CD4-positive, alpha-beta T cell (primary cell): ENCODE results near the gene ABCB9. TPM values are rescaled to one million over a fixed set of nuclear protein-coding genes. Genes with fewer than 3 reads are reported as not detected.
A peak's percentile ranks its signal among the peaks of the same experiment; 100 is the strongest.
"Not testable (repeated sequence)": the region's sequence is repeated elsewhere in the genome, so short reads cannot be mapped to it uniquely, and the experiment has no call there.

Experiments used
- ATAC-seq: fragments of 200-7000 bp; cut with Tn5 transposase; one replicate; pipeline ENCODE4 v1.10.0; 2022; ENCODE audit warnings: mild to moderate bottlenecking; ENCODE audit not compliant: poor library complexity
- CTCF ChIA-PET: fragments of 350-600 bp; sonication (Branson Sonifier 250); formaldehyde crosslinking; loops from one replicate; lab custom pipeline; 2021; ENCODE audit warnings: antibody characterized with exemption, inconsistent platforms; lab: Charles Lee
- POLR2A ChIA-PET: fragments of 350-600 bp; sonication (Branson Sonifier 250); formaldehyde crosslinking; loops from one replicate; lab custom pipeline; 2021; ENCODE audit warnings: antibody characterized with exemption, inconsistent platforms; lab: Charles Lee
- DNase-seq, 14 experiments: peaks; one replicate each; pipeline ENCODE4 v3.0.0-alpha.2; 2013 to 2020; ENCODE audit warnings: mixed read lengths in 2 of 14
- H3K27ac ChIP-seq, 2 donors: one replicate each; pipeline versions ENCODE4 v1.5.1 to v1.7.0; 2013; ENCODE audit warnings: low read length in 2 of 2, low read depth in 1 of 2, mild to moderate bottlenecking in 1 of 2
- H3K27me3 ChIP-seq, 2 experiments: 1 replicate in 1 of 2; 2 replicates in 1 of 2; pipeline versions ENCODE4 v1.6.1 to v1.7.0; 2013; ENCODE audit warnings: low read length in 2 of 2, control low read depth in 1 of 2, mild to moderate bottlenecking in 1 of 2, moderate library complexity in 1 of 2; ENCODE audit not compliant: insufficient read depth in 2 of 2, control insufficient read depth in 1 of 2
- H3K36me3 ChIP-seq: one replicate; pipeline ENCODE4 v1.6.1; 2013; ENCODE audit warnings: low read length, control low read depth; ENCODE audit not compliant: insufficient read depth
- H3K4me1 ChIP-seq: one replicate; pipeline ENCODE4 v1.6.1; 2013; ENCODE audit warnings: low read length, control low read depth; ENCODE audit not compliant: insufficient read depth
- H3K4me3 ChIP-seq: one replicate; pipeline ENCODE4 v1.5.1; 2013; ENCODE audit warnings: mild to moderate bottlenecking, low read length, moderate library complexity
- H3K9me3 ChIP-seq, 2 experiments: 1 replicate in 1 of 2; 2 replicates in 1 of 2; pipeline versions ENCODE4 v1.6.1 to v1.7.0; 2013; ENCODE audit warnings: low read length in 2 of 2, mild to moderate bottlenecking in 2 of 2, control low read depth in 1 of 2, moderate library complexity in 1 of 2; ENCODE audit not compliant: control insufficient read depth in 1 of 2, insufficient read depth in 1 of 2
- H3K27ac Mint-ChIP-seq: one replicate; pipeline ENCODE4 v1.8.0; 2020; ENCODE audit warnings: mixed read lengths
- H3K27me3 Mint-ChIP-seq: one replicate; pipeline ENCODE4 v1.8.0; 2021; ENCODE audit warnings: mixed read lengths
- H3K36me3 Mint-ChIP-seq: one replicate; pipeline ENCODE4 v1.8.0; 2021; ENCODE audit warnings: low read depth, mixed read lengths
- H3K4me1 Mint-ChIP-seq: one replicate; pipeline ENCODE4 v1.8.0; 2021; ENCODE audit warnings: low read depth, mixed read lengths
- H3K4me3 Mint-ChIP-seq: one replicate; pipeline ENCODE4 v1.8.0; 2020; ENCODE audit warnings: mild to moderate bottlenecking, mixed read lengths
- H3K9me3 Mint-ChIP-seq: one replicate; pipeline ENCODE4 v1.8.0; 2020; ENCODE audit warnings: mixed read lengths
- intact Hi-C, 2 experiments: fragments of 100-400 bp; cut with DNase I in 1 of 2; cut with micrococcal nuclease in 1 of 2; formaldehyde crosslinking; loops; one replicate each; pipeline versions ENCODE4 v1.15.1 to v1.9.0; 2023 to 2025; cut with DNase I, micrococcal nuclease
- total RNA-seq, 174 experiments: library from RNA in 2 of 174; stranded (reverse) in 2 of 174; gene quantifications; one replicate each; pipeline ENCODE4 v1.2.3 and lab custom pipeline; 2021 to 2026
- TF ChIP-seq, protein P1 (sequence below): fragments of 200-600 bp; IDR thresholded peaks from one replicate; pipeline ENCODE4 v1.8.0; 2022; ENCODE audit warnings: antibody characterized with exemption, mild to moderate bottlenecking

The ABCB9 gene
- total RNA-seq, 2 experiments from 2014 or later, result 5.4 to 6.2 TPM

DNA sequence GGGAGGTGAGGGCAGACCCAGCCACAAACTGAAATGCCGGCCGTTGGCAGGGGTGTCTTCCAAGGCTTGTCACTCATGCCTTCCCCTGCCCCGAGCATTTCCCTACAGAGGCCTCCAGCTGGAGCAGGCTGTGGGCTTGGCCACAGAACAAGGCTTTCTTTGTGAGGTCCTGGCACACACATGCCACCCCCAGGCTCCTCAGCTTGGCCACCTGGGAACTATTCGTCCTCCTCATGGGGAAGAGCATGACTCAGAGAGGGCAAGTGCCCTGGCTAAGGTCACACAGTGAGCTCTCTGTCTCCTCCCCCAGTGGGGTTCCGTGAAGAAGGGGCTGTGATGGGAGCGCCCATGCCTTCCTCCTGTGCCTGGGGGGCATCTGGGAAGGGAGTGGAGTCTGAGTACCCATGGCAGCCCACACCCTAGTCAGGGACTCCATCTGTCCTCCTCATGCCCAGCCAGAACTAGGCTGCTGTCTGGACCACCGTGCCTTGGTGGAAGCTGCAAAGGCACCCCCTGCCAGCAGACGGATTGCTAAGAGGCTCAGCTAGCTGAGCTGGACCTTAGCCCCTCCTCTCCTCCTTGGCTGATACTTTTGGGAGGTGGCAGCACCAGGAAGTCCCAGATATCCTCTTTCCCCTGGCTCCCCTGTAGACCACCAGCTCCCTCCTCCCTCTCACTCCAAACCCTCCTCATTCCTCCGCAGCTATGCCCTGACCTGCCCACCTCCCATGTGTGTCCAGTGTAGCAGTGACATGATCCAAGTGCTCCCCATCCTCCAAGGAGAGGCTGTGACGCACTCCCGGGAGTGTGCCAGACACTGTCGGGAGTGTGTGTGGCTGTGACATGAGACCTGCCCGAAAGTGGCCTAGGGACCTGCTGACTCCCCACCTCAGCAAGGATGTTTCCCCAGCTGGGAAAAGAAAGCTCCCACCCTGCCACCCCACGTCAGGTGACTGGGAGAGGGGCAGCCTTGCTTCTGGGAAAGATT is 21.4 kb downstream of the ABCB9 start:
- Mint-ChIP-seq H3K4me3 (no peak overlapping the region), H3K27me3 (no peaks in the 10 kb centered on the region), H3K4me1 (no peaks in the 10 kb centered on the region), H3K36me3 (peaks cover 9% of the 10 kb centered on the region), H3K27ac (no peak overlapping the region), H3K9me3 (no peaks in the 10 kb centered on the region)
- POLR2A ChIA-PET, result interaction anchor here (0.6 to 1.3 kb wide), 4 partner anchors 44 to 63 kb away, joined by 3 read pairs; no protein-coding TSS in a partner anchor
- DNase-seq (no peak), ATAC-seq (no peak)
- no peaks in the 10 kb centered on the region for H3K36me3 ChIP-seq
- H3K27me3 ChIP-seq, result no peaks in the 10 kb centered on the region
- intact Hi-C loops, result no loop called here
- H3K9me3 ChIP-seq, result no peaks in the 10 kb centered on the region
- TF ChIP-seq, protein P1, sequence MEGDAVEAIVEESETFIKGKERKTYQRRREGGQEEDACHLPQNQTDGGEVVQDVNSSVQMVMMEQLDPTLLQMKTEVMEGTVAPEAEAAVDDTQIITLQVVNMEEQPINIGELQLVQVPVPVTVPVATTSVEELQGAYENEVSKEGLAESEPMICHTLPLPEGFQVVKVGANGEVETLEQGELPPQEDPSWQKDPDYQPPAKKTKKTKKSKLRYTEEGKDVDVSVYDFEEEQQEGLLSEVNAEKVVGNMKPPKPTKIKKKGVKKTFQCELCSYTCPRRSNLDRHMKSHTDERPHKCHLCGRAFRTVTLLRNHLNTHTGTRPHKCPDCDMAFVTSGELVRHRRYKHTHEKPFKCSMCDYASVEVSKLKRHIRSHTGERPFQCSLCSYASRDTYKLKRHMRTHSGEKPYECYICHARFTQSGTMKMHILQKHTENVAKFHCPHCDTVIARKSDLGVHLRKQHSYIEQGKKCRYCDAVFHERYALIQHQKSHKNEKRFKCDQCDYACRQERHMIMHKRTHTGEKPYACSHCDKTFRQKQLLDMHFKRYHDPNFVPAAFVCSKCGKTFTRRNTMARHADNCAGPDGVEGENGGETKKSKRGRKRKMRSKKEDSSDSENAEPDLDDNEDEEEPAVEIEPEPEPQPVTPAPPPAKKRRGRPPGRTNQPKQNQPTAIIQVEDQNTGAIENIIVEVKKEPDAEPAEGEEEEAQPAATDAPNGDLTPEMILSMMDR, result no peak
- CTCF ChIA-PET, result interaction anchor here (1.5 kb wide), 1 partner anchor 9 kb away, joined by 3 read pairs; no protein-coding TSS in a partner anchor
- H3K4me3 ChIP-seq, result no peak overlapping the region
- no peak overlapping the region for H3K27ac ChIP-seq
- H3K4me1 ChIP-seq, result peaks cover 21% of the 10 kb centered on the region

DNA sequence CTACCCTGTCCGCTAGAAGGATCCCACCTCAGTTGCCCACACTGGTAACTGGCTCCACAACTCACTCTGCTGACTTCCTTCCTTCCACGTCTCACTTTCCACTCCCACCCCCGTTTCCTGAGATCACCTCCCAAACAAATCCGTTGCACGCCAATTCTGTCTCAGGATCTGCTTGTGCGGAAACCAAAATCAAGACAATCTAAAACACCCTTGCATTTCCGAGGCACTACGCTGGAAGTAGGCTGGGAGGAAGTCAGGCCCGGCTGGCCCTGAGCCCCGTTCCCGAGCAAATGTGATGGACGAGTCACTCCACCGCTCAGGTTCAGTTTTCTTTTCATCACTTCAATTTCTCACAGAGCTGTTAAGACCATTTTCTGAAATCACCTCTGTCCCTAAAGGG is 23.1 kb downstream of the ABCB9 start:
- no peaks in the 10 kb centered on the region for H3K4me1 Mint-ChIP-seq
- H3K4me3 ChIP-seq, result no peak overlapping the region
- ATAC-seq, result no peak
- H3K27me3 ChIP-seq, result no peaks in the 10 kb centered on the region
- peaks cover 21% of the 10 kb centered on the region for H3K4me1 ChIP-seq
- no peak overlapping the region for H3K4me3 Mint-ChIP-seq
- CTCF ChIA-PET, result interaction anchor here (0.5 kb wide), 1 partner anchor 65 kb away, joined by 3 read pairs; no protein-coding TSS in a partner anchor
- no peak for DNase-seq
- H3K27ac ChIP-seq, result no peak overlapping the region
- intact Hi-C loops, result no loop called here
- POLR2A ChIA-PET, result no interaction called here
- peaks cover under 1% of the 10 kb centered on the region for H3K36me3 Mint-ChIP-seq
- H3K9me3 ChIP-seq, result no peaks in the 10 kb centered on the region
- H3K36me3 ChIP-seq, result no peaks in the 10 kb centered on the region
- no peaks in the 10 kb centered on the region for H3K27me3 Mint-ChIP-seq
- no peaks in the 10 kb centered on the region for H3K9me3 Mint-ChIP-seq
- no peak overlapping the region for H3K27ac Mint-ChIP-seq
- TF ChIP-seq, protein P1, result no peak

GRCh38 chr12:122942637-122943036 is 23.6 kb downstream of the ABCB9 start:
- H3K4me1 Mint-ChIP-seq, result no peaks in the 10 kb centered on the region
- no peaks in the 10 kb centered on the region for H3K9me3 Mint-ChIP-seq
- no peak overlapping the region for H3K27ac Mint-ChIP-seq
- H3K4me1 ChIP-seq, result peaks cover 19% of the 10 kb centered on the region
- no peaks in the 10 kb centered on the region for H3K9me3 ChIP-seq
- H3K27me3 ChIP-seq, result no peaks in the 10 kb centered on the region
- intact Hi-C loops, result no loop called here
- DNase-seq (peak in 1 of 14 experiments; percentile 39), ATAC-seq (no peak)
- no peak overlapping the region for H3K4me3 ChIP-seq
- no peaks in the 10 kb centered on the region for H3K27me3 Mint-ChIP-seq
- TF ChIP-seq, protein P1, result no peak
- H3K36me3 Mint-ChIP-seq, result no peaks in the 10 kb centered on the region
- H3K27ac ChIP-seq, result no peak overlapping the region
- POLR2A ChIA-PET, result no interaction called here
- H3K4me3 Mint-ChIP-seq, result no peak overlapping the region
- CTCF ChIA-PET, result no interaction called here
- no peaks in the 10 kb centered on the region for H3K36me3 ChIP-seq

- H3K27ac Mint-ChIP-seq, result not testable (repeated sequence)
Observed at GRCh38 chr12:122941351-122941750, 24.9 kb downstream of the ABCB9 start.

More at GRCh38 chr12:122941351-122941750, 24.9 kb downstream of the ABCB9 start:
- H3K4me3 Mint-ChIP-seq, ATAC-seq, H3K9me3 Mint-ChIP-seq, H3K4me3 ChIP-seq, intact Hi-C loops, H3K36me3 ChIP-seq, POLR2A ChIA-PET, H3K4me1 ChIP-seq, H3K9me3 ChIP-seq, H3K36me3 Mint-ChIP-seq, CTCF ChIA-PET, DNase-seq, H3K27me3 ChIP-seq, H3K27me3 Mint-ChIP-seq, H3K4me1 Mint-ChIP-seq, H3K27ac ChIP-seq: not testable (repeated sequence)
